ENCODE measurements around the gene ACTN3.

GRCh38 chr11:66595245-66595904, 48.7 kb downstream of the ACTN3 start:
- no peak for TF ChIP-seq CTCF (IDR thresholded peaks at IDR 0.05)
- TF ChIP-seq, protein P1, sequence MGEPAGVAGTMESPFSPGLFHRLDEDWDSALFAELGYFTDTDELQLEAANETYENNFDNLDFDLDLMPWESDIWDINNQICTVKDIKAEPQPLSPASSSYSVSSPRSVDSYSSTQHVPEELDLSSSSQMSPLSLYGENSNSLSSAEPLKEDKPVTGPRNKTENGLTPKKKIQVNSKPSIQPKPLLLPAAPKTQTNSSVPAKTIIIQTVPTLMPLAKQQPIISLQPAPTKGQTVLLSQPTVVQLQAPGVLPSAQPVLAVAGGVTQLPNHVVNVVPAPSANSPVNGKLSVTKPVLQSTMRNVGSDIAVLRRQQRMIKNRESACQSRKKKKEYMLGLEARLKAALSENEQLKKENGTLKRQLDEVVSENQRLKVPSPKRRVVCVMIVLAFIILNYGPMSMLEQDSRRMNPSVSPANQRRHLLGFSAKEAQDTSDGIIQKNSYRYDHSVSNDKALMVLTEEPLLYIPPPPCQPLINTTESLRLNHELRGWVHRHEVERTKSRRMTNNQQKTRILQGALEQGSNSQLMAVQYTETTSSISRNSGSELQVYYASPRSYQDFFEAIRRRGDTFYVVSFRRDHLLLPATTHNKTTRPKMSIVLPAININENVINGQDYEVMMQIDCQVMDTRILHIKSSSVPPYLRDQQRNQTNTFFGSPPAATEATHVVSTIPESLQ (CRISPR knock-in tag; IDR thresholded peaks at IDR 0.05): no peak
- TF ChIP-seq ZNF281 (CRISPR knock-in tag; IDR thresholded peaks at IDR 0.05): no peak
- TF ChIP-seq, protein P2, sequence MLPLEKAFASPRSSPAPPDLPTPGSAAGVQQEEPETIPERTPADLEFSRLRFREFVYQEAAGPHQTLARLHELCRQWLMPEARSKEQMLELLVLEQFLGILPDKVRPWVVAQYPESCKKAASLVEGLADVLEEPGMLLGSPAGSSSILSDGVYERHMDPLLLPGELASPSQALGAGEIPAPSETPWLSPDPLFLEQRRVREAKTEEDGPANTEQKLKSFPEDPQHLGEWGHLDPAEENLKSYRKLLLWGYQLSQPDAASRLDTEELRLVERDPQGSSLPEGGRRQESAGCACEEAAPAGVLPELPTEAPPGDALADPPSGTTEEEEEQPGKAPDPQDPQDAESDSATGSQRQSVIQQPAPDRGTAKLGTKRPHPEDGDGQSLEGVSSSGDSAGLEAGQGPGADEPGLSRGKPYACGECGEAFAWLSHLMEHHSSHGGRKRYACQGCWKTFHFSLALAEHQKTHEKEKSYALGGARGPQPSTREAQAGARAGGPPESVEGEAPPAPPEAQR (CRISPR knock-in tag; IDR thresholded peaks at IDR 0.05): no peak
- TF ChIP-seq, protein P3, sequence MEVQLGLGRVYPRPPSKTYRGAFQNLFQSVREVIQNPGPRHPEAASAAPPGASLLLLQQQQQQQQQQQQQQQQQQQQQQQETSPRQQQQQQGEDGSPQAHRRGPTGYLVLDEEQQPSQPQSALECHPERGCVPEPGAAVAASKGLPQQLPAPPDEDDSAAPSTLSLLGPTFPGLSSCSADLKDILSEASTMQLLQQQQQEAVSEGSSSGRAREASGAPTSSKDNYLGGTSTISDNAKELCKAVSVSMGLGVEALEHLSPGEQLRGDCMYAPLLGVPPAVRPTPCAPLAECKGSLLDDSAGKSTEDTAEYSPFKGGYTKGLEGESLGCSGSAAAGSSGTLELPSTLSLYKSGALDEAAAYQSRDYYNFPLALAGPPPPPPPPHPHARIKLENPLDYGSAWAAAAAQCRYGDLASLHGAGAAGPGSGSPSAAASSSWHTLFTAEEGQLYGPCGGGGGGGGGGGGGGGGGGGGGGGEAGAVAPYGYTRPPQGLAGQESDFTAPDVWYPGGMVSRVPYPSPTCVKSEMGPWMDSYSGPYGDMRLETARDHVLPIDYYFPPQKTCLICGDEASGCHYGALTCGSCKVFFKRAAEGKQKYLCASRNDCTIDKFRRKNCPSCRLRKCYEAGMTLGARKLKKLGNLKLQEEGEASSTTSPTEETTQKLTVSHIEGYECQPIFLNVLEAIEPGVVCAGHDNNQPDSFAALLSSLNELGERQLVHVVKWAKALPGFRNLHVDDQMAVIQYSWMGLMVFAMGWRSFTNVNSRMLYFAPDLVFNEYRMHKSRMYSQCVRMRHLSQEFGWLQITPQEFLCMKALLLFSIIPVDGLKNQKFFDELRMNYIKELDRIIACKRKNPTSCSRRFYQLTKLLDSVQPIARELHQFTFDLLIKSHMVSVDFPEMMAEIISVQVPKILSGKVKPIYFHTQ (CRISPR knock-in tag; IDR thresholded peaks at IDR 0.05): no peak
- TF ChIP-seq NR2C2 (CRISPR knock-in tag; IDR thresholded peaks at IDR 0.05): no peak
- TF ChIP-seq RELA (CRISPR knock-in tag; IDR thresholded peaks at IDR 0.05; ENCODE audit: borderline replicate concordance): no peak
- TF ChIP-seq SOX15 (CRISPR knock-in tag; IDR thresholded peaks at IDR 0.05): no peak
- TF ChIP-seq, protein P4, sequence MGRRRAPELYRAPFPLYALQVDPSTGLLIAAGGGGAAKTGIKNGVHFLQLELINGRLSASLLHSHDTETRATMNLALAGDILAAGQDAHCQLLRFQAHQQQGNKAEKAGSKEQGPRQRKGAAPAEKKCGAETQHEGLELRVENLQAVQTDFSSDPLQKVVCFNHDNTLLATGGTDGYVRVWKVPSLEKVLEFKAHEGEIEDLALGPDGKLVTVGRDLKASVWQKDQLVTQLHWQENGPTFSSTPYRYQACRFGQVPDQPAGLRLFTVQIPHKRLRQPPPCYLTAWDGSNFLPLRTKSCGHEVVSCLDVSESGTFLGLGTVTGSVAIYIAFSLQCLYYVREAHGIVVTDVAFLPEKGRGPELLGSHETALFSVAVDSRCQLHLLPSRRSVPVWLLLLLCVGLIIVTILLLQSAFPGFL (CRISPR knock-in tag; IDR thresholded peaks at IDR 0.05; ENCODE audit: borderline replicate concordance): no peak
